NCI-H146 (cell line): ENCODE data around the gene ETV6.
A peak's percentile ranks its signal among the peaks of the same experiment; 100 is the strongest.

Source experiments
- DNase-seq: peaks from one replicate; lab custom pipeline; 2025; lab: John Stamatoyannopoulos, UW

The ETV6 gene

DNA sequence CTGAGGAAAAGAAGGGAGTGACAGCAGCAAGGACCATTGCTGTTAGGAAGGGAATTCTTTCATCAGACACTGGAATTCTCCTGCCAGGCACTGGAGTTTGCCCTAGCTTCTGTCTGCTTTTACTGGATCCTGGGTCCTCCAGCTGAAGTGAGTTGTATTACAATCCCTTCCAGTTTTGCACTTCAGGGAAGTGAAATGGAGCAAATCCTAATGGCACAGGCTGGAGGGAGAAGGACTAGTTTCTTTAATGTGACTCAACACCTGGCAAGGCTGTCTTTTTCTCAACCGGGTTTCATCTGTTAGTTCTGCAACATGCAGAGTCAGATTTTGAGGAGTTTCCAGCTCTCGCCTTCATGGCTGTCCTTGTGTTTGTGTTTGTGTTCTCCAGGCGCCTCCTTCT lies 45.8 kb downstream of the ETV6 start:
- DNase-seq, result no peak

DNA sequence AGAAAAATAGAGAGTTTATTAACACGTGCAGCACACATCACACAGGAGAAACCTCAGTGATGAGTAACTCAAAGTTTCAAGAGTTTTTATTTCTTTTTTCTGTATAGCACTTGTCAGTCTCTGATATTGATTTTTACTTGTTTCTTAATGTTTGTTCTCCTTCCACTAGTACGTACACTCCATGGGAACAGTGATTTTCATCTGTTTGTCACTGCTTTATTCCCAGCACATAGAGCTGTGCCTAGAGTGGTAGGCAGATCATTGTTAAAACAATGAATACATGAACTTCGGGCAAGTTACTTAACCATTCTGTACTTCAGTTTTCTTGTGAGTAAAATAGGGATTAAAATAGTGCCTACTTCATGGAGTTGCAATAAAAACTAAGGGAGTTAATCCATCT lies 46.6 kb downstream of the ETV6 start:
- DNase-seq, result no peak

DNA sequence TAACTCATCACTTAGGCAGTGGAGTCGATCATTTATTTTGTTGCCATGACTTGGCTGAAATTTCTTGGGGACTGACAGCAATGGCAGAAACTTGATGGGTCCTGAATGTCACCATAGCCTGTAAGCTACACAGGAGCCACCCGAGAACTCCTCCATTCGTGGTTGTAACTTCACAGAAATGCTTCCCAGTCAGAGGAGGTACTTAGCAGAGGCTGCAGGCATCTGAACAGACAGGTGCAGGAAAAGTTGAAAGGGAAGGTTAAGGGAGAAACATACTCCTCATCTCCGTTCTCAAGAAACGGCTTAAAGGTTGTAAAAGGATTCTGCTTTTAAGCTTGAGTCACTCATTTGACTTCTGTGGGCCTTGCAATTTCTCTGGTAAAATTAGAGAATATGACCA lies 47.7 kb downstream of the ETV6 start:
- no peak for DNase-seq

DNA sequence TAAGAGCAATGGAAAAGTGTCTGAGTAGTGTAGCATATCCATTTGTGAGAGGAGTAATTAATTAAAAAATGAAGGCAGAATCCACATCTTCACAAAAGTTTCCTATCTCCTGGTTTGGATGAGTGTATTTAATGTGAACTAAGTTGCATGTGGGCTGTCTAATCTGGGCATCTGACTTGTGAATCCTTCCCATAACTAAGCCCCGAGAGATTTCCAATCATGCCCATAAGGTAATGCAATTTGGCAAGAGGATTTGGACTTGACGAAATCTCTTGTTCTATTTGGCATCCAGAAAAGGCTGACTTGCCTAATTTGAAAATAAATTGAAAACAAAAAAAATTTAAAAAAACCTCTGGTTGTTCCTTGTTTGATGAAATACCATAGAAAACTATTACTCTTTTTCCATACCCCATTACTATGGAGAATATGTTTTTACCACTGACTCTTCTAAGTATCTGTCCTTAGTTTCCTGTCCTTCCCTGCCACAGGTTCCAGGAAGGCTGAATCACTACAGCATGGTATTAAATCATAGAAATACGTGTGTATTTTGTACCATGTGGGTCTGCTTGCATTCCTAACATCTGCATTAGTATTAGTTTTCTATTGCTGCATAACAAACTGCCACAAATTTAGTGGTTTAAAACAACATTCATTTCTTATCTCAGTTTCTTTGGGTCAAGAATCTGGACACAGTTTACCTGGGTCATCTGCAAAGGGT lies 48.4 kb downstream of the ETV6 start:
- DNase-seq, result no peak

DNA sequence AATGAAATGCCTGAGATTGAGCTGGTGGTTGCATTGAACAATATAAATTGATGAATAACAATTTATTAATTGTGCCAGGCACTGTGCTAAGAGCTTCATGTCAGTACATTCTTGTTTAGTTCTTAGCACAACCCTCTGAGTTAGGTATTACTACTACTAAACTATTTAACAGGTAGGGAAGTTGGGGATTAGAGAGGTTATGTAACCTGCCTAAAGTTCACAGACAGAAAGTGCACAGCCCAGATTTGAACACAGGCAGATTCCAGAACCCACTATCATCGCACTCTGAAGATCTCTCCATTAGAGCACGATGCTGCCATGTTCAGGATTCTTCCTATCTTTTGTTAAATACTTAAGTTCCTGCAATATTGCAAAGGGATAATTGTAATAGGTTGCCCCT lies 49.3 kb downstream of the ETV6 start:
- no peak for DNase-seq

DNA sequence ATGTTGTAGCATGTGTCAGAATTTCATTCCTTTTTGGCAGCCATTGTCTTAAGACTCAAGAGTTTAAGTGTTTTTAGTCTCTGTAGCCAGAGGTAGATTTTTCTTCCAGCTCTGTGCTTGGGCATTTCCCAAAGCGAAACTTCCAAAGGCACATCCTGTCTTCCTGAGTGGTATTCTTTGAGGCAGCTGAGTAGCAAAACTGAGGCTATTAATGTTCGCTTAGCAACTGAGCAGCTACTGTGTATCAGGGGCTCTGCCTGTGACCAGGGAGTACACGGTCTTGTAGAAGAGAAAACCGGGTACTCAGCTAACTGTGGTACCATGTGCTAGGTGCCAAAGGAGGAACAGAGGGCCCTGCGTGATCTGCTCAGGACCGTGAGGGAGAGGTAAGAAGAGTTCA lies 52.0 kb downstream of the ETV6 start:
- DNase-seq, result no peak

DNA sequence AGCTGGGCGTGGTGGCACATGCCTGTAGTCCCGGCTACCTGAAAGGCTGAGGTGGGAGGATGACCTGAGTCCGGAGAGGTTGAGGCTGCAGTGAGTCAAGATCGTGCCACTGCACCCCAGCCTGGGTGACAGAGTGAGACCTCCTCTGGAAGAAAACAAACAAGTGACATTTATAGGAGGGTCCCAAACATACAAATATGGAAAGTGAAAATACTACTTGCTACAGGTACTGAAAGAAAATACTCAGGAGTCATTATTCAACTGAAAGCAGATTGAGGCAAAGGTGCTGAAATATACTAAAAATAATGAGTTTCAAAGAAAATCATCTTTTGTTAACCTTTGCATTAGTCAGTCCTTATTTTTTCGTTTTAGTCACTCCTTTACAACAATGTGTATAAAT lies 53.5 kb downstream of the ETV6 start:
- no peak for DNase-seq

DNA sequence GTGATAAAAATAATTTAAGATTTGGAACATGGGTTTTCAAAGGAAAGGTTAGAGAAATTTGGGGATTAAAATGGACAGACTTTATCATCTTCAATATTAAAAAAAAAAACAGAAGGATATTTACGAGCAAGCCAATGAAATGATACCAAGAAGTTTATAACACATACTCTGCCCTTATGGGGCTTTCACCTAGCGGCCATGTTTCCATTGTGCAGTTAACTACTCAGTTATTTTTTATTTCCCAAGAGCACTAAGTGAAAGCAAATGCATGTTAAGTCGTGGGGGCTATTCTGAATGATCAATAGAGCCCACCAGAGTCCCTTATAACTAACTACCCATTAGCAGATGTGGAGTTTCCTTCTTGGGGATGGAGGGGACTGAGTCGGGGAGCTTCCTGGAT lies 53.9 kb downstream of the ETV6 start:
- no peak for DNase-seq

DNA sequence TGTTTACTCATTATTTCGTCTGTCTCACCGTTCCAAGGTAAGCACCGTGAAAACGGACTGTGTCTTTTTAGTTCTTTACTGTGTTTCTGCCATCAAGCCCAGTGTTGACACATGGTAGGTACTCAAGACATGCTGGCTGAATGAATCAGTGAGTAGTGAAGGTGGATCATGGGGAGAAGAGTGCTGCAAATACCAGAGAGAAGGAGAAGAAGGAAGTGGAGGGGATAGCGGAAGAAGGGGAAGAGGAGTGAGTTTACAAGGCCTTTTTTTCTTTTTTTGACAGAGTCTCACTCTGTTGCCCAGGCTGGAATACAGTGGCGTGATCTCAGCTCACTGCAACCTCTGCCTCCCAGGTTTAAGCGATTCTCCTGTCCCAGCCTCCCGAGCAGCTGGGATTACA lies 54.6 kb downstream of the ETV6 start:
- DNase-seq, result no peak

DNA sequence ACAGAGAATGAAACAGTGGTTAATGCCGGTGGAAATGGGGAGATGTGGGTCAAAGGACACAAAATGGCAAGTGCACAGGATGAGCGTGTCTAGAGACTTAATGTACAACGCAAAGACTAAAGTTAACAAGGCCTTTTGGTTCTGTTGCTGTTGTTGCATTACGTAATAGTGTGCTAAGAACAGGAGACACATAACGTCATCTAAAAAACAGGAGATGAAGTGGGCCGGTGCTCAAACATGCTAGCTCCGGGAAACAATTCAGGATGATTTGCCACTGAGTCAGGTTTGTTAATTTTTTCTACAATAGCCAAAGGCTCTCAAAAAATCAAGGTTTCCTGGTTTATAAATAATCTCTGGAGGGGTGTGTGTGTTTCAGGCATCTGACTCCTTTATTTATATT lies 55.5 kb downstream of the ETV6 start:
- DNase-seq, result no peak

DNA sequence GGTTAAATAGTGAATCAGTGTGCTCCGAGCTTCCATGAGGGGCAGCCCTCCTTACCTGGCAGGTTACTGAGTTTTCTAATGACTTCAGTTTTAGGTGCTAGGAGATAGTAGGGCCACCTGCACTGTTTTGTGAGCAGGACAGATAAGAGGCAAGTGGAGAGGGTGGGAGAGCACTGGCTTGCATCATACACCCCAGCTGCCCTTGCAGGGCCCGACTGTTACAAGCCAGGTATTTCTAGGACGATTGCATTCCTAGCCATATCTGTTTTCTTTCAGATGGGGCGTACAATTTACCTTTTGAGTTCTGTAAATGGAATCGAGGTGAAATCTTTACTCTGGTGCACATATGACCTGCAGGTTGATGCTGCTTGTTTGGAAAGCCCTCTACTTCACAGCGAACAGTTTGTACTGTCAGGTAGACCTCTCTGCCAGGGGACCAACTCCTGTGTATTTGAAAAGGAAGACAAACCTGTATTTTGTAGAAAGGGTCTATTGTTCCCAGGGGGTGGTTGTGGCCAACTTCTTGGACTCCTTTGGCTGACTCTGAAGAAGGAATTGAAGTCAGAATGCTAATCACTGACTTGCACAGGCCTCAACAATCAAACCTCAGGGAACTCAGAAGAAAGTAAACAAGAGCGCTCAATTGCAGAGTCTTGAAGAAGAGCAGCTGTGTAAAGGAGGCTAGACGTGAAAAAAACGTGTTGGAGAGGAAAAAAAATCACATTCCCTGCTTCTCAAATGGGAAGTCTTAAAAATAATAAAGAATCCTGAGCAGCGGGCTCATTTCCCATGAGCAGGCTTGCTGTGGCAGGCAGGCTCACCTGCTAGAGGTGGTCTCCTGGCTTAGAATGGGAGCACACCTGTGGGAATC lies 57.3 kb downstream of the ETV6 start:
- peak; percentile 52 for DNase-seq

DNA sequence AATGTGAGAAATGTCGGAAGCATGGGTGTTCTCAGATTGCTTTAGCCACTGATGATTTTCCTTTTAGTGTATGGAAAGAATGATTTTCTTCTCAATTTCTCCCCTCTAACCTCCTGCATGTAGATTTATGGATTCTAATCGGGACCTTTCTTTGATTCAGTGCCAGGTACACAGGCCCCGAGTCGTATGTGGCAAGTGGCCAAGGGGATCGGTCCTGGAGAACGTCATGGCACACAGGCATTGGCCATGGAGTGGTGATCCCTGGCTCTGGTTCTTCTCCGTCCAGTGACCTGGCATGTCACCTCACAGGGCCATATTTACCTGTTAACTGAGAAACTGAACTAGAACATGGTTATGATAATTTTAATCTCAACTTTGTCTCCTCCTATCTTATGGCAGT lies 58.1 kb downstream of the ETV6 start:
- DNase-seq, result no peak

DNA sequence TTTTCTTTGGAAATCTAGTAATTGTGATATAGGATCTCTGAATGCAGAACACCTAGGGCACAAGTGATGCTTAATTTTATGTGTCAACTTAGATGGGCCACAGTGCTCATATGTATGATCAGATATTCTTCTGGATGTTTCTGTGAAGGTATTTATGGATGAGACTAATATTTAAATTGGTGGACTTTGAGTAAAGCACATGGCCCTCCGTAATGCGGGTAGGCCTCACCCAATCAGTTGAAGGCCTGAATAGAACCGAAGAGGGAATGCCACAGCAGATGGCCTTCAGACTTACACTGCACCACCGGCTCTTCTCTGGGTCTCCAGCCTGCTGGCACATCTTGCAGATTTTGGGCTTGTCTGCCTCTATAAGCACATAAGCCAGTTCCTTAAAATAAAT lies 60.0 kb downstream of the ETV6 start:
- no peak for DNase-seq

DNA sequence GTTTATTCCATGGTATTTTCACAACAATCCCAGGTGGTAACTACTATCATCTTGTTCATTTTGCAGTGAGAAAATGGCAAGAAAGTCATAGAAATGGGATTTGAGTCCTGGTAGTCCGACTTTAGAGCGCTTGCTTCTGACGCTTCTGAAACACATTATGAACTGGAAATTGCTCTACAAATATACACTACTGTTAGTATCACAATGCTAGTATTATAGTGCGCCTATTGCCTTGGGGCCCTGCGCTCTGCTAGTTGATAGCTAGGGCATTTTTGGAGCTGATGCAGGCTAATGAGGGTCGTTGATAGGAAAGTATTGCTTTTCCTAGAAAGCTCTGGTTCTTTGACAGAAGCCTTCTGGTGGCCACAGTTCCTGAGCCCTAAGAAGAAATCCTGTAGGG lies 61.0 kb downstream of the ETV6 start:
- peak; percentile 68 for DNase-seq

DNA sequence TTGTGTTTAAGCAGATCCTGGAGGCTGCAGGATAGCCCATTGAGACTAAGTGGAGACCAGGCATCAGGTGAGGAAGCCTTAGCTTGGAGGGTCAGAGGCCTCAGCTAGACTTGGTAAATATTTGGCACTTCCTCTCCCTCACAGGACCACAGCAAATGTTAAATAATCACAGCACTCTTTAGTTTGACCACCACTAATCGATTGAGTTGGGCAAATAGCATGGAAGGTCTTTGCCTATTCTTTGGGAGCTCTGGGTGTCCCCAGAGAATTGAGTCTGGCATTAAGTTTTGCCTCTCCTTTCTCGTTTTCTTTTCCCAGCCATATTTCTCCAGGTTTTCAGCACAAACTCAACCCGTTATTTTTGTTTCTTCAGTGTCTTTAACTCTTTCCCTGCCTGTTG lies 61.4 kb downstream of the ETV6 start:
- no peak for DNase-seq

DNA sequence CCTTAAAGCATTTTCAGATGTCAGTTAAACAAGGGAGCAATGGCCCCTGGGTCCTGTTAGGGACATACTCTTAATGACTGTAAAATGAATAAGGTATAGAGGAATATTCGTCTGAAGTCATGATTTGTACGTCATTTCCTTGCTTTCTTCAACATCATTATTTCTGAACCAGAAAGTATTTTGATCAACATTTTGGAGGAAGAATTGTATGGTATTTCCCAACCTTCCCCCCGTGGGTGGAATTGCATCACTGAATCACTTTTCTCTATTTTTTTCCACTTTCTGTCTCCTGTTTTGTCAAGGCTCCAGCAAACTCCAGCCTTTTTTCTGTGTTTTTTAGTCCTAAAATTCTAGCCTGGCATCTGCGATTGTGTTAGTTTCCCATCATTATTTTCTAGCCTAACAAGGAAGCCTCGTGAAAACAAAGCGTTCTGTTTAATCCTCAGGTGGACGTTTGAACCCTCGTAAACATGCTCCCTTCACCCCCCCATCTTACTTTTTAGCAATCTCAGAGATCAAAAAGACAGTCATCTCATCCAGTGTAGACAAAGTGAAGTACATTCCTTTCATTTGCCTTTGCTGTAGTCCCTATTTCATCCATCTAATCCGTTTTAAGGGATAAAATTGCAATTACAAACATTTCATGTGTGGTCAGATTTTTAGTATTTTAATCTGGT lies 62.3 kb downstream of the ETV6 start:
- no peak for DNase-seq

DNA sequence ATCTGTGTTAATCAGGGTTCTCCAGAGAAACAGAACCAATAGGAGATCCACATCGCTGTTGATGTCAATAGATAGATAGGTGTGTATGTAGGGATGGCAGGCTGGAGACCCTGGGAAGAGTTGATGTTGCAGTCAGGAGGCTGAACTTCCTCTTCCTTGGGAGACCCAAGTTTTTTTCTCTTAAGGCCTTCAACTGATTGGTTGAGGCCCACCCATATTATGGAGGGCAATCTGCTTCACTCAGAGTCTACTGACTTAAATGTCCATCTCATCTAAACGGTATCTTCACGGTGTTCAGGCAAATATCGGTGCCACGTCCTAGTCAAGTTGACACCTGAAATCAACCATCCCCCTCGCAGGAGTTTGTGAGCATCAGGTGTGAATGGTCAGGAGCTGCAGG lies 63.0 kb downstream of the ETV6 start:
- no peak for DNase-seq

DNA sequence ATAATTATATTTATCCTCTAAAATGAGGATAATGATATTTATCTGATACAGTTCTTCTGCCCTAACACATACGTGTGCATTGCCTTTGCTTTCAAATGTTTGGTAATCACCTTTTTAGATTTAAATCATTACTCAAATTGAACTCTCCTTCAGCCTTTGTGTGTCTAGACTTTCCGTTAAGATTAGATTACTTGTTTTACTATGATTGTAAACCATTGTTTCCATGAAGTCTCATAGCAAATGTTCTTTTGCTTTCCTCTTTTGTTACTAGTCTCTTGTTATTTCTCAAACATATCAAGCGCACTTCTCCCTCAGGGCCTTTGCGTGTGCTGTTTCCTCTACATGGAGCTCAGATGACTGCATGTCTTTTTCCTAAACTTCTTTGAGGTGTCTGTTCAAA lies 63.7 kb downstream of the ETV6 start:
- DNase-seq, result no peak

DNA sequence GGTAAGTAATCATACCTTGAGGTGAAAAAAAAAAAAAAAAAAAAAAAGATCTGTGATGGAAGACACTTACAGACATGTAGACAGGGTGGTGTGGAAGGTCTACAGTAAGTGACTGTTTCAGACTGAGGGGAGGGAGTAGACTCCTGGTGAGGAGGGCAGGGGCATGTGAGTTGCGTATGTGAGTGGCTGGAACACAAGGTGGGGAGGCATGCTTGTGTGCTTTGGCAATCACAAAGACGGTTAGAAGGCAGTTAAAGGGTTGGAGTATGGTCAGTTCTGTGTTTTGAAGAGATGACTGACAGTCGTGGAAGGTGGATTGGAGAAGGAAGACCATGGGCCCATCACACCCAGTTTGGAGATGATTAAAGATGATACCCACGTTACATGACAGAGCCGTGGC lies 65.2 kb downstream of the ETV6 start:
- DNase-seq, result no peak

DNA sequence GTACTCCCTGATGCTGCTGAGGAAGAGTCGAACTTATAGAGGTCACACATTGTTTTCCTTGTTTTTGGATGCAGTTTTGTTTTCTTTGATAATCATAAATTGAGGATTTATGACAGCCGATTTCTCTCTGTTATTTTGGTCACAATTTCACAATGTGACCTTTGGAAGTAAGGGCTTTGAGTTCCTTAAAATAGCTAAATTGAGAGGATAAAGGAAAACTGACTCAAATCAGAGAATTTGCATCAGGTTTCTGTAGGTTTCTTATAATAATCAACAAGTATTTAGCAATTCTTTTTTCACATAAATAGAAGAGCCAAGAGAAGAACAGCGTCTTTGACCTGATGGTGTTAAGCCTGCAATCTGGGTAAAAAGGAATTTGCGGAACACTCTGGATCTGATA lies 66.1 kb downstream of the ETV6 start:
- no peak for DNase-seq

DNA sequence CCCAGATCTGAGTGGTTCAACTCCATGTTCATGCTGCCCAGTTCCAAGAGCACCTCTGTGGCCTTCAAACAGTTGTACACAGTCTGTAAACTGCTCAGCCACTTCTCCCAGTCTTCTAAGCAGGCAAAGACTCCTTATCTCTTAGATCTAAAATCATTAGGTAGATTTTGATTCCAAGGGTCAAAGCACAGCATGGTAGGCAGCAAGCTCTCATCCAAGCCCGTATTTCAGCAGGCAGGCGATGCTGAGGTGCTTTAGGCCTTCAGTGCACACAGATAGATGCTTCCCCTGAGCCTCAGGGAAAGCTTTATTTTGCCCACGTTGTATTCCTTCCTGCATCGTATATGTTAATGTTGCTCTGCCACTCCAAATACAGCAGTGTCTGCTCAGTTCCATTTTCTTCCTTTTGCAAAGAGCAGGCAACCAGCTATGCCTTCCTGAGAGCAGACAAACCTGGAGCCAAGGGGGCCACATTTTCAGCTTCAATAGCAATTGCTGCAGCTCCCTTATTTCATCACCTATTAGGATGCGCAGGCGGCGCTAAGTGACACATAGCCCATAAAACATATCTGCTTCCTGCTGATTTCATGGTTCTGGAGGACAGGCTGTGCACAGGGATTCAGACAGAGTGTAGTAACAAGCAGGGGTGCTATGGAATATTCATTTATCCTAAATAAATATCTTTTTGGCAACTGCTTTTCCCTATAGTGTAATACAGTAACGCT lies 67.5 kb downstream of the ETV6 start:
- DNase-seq, result peak; percentile 66

DNA sequence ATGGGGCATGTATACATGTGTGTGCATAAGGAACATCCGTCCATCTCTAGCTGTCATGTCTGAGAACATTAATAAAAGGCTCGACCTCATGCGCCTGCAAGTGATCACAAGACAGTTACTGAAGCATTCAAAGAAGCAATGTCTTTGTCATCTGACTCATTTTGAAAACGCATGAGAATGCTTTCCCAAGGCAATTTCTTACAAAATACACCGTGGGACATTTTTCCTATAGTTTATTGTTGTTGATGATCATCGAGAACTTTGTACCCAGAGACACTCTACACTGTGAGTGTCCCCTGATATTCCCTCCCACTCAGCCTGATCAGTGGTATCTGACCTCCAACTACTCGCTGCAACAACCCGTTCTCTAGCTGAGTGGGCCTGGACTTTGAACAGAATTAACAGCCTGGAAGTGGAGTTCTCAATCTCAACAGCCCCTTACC lies 68.1 kb downstream of the ETV6 start:
- DNase-seq, result no peak
